C4-2B (cell line): Measurements from ENCODE around the gene SLC38A1.

Experiments used
- H3K27ac ChIP-seq: fragments of 450-650 bp; 2 replicates; pipeline ENCODE4 v1.5.1; 2017
- CTCF ChIP-seq: fragments of 450-650 bp; conservative IDR thresholded peaks from 2 replicates; pipeline ENCODE4 v1.5.1; 2017; ENCODE audit warnings: mild to moderate bottlenecking
- ZFX ChIP-seq: fragments of 450-650 bp; IDR thresholded peaks from 2 replicates; pipeline ENCODE4 v1.6.1; 2017

SLC38A1 gene

GRCh38 chr12:46184798-46185595, 83.8 kb downstream of the SLC38A1 start:
- no peak overlapping the region for H3K27ac ChIP-seq
- TF ChIP-seq CTCF (no peak), ZFX (no peak)

GRCh38 chr12:46183112-46183511, 85.7 kb downstream of the SLC38A1 start:
- TF ChIP-seq ZFX (no peak), CTCF (no peak)
- no peak overlapping the region for H3K27ac ChIP-seq

GRCh38 chr12:46181465-46181864, 87.4 kb downstream of the SLC38A1 start:
- H3K27ac ChIP-seq = no peak overlapping the region
- TF ChIP-seq CTCF (no peak), ZFX (no peak)

- no peak for TF ChIP-seq ZFX
- no peak for TF ChIP-seq CTCF
- H3K27ac ChIP-seq = no peak overlapping the region
Measured at GRCh38 chr12:46179693-46180452, 89.0 kb downstream of the SLC38A1 start.

GRCh38 chr12:46177837-46178608, 90.8 kb downstream of the SLC38A1 start:
- H3K27ac ChIP-seq = no peak overlapping the region
- TF ChIP-seq ZFX (no peak), CTCF (no peak)

GRCh38 chr12:46177025-46177424, 91.8 kb downstream of the SLC38A1 start:
- H3K27ac ChIP-seq = no peak overlapping the region
- no peak for TF ChIP-seq ZFX
- TF ChIP-seq CTCF = no peak

- H3K27ac ChIP-seq = no peak overlapping the region
- TF ChIP-seq ZFX = no peak
- TF ChIP-seq CTCF = no peak
Measured at GRCh38 chr12:46174919-46175318, 93.9 kb downstream of the SLC38A1 start.
